ENCODE measurements around the gene ZMYM2.

DNA sequence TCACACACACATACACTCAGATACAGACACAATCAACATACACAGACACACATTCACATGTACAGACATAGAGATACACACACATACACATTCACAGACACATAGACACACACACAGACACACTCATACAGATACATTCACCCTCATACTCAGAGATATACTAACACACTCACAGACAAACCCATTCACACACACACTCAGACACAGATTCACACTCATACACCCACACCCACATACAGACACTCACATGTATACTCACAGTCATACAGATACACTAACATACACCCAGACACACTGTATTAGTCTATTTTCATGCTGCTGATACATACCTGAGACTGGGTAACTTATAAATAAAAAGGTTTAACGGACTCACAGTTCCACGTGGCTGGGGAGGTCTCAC, 171.5 kb downstream of the ZMYM2 start:
- TF ChIP-seq, protein P1, sequence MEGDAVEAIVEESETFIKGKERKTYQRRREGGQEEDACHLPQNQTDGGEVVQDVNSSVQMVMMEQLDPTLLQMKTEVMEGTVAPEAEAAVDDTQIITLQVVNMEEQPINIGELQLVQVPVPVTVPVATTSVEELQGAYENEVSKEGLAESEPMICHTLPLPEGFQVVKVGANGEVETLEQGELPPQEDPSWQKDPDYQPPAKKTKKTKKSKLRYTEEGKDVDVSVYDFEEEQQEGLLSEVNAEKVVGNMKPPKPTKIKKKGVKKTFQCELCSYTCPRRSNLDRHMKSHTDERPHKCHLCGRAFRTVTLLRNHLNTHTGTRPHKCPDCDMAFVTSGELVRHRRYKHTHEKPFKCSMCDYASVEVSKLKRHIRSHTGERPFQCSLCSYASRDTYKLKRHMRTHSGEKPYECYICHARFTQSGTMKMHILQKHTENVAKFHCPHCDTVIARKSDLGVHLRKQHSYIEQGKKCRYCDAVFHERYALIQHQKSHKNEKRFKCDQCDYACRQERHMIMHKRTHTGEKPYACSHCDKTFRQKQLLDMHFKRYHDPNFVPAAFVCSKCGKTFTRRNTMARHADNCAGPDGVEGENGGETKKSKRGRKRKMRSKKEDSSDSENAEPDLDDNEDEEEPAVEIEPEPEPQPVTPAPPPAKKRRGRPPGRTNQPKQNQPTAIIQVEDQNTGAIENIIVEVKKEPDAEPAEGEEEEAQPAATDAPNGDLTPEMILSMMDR (IDR thresholded peaks at IDR 0.05; ENCODE audit: borderline replicate concordance, extremely low read depth, low read length, poor library complexity, severe bottlenecking): no peak
- TF ChIP-seq EZH2 (IDR thresholded peaks at IDR 0.05; ENCODE audit: borderline replicate concordance, low read depth, low read length, severe bottlenecking): no peak
